ENCODE measurements around the gene ABCA7.

DNA sequence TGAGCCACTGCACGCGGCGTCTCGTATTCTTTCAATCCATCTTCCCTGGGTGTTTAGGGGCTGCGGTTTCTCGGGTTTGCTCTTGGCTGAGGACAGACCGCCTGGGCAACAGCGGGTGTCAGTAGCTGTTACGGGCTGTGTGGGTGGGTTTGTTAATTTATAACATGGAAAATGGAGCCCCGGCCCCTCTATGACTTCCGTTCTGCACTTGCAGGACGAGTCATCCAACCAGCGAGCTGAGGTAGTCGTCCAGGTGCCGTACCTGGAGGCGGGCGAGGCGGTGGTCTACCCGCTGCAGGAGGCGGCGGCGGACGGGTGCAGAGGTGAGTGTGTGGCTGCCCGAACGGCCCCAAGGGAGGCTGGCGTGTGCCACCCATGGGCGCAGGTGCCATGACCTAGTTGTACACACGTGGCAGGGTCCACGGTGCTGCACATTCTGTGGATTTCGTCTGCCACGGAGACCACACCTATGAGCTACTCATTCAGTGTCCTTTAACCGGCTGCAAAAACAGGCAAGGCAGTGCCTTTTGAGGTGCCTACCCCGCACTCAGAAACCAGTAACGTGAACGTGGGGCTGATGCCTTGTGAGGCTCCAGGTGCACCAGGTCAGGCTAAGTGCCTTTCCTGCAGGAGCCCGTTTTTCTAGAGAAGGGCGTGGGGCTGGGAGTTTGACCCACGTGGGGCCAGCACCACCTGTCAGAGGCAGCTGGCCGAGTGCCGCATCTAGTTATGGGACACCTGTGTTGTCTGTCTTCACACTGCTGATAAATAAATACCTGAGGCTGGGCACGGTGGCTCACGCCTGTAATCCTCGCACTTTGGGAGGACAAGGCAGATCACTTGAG, 44.3 kb downstream of the ABCA7 start:
- TF ChIP-seq, protein P1, sequence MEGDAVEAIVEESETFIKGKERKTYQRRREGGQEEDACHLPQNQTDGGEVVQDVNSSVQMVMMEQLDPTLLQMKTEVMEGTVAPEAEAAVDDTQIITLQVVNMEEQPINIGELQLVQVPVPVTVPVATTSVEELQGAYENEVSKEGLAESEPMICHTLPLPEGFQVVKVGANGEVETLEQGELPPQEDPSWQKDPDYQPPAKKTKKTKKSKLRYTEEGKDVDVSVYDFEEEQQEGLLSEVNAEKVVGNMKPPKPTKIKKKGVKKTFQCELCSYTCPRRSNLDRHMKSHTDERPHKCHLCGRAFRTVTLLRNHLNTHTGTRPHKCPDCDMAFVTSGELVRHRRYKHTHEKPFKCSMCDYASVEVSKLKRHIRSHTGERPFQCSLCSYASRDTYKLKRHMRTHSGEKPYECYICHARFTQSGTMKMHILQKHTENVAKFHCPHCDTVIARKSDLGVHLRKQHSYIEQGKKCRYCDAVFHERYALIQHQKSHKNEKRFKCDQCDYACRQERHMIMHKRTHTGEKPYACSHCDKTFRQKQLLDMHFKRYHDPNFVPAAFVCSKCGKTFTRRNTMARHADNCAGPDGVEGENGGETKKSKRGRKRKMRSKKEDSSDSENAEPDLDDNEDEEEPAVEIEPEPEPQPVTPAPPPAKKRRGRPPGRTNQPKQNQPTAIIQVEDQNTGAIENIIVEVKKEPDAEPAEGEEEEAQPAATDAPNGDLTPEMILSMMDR (IDR thresholded peaks at IDR 0.05), result no peak
- no peak for TF ChIP-seq POLR2A (IDR thresholded peaks at IDR 0.05)
